H1 (cell line): ENCODE results near the gene ARL3. TPM values are rescaled to one million over a fixed set of nuclear protein-coding genes. Genes with fewer than 3 reads are reported as not detected.

Experiments
- CTCF ChIA-PET: fragments of 300-600 bp; sonication (Branson Sonifier 250); formaldehyde crosslinking; loops from one replicate; lab custom pipeline; 2021; ENCODE audit not compliant: partially characterized antibody; lab: Charles Lee
- POLR2A ChIA-PET: fragments of 300-600 bp; sonication (Branson Sonifier 250); formaldehyde crosslinking; loops from one replicate; lab custom pipeline; 2021; ENCODE audit warnings: inconsistent platforms; ENCODE audit not compliant: partially characterized antibody; lab: Charles Lee
- DNase-seq, 2 experiments: peaks; one replicate each; pipeline versions ENCODE4 v3.0.0 to v3.0.0-alpha.2; 2010 to 2022; ENCODE audit warnings: low spot score in 2 of 2, low read depth in 1 of 2, mixed read lengths in 1 of 2
- FAIRE-seq: peaks from 2 replicates; lab custom pipeline; 2011; peaks lifted over from hg19 to GRCh38; lab: Jason Lieb, UNC
- H2AFZ ChIP-seq: 2 replicates; pipeline ENCODE4 v1.8.1; 2012; ENCODE audit warnings: low read length, inconsistent platforms
- H2AK5ac ChIP-seq: 2 replicates; pipeline ENCODE4 v1.6.1; 2013; ENCODE audit warnings: low read depth, low read length
- H2BK120ac ChIP-seq: replicated peaks from 2 replicates; pipeline ENCODE3; 2013; ENCODE audit warnings: low read depth, low read length, inconsistent platforms
- H2BK12ac ChIP-seq: 2 replicates; pipeline ENCODE4 v1.6.1; 2013; ENCODE audit warnings: low read depth, low read length
- H2BK15ac ChIP-seq: 2 replicates; pipeline ENCODE4 v1.6.1; 2013; ENCODE audit warnings: low read length
- H2BK20ac ChIP-seq: 2 replicates; pipeline ENCODE4 v1.6.1; 2013; ENCODE audit warnings: low read length
- H2BK5ac ChIP-seq: 2 replicates; pipeline ENCODE4 v1.6.1; 2013; ENCODE audit warnings: low read depth, low read length
- H3K14ac ChIP-seq: 2 replicates; pipeline ENCODE4 v1.6.1; 2013; ENCODE audit warnings: inconsistent platforms; ENCODE audit not compliant: insufficient read length
- H3K18ac ChIP-seq: 2 replicates; pipeline ENCODE4 v1.6.1; 2013; ENCODE audit warnings: low read length; ENCODE audit errors: extremely low read depth
- H3K23ac ChIP-seq: 2 replicates; pipeline ENCODE4 v1.6.1; 2013; ENCODE audit warnings: inconsistent platforms; ENCODE audit not compliant: insufficient read length
- H3K23me2 ChIP-seq: 2 replicates; pipeline ENCODE4 v1.6.1; 2013; ENCODE audit warnings: low read depth, low read length
- H3K27ac ChIP-seq: 2 replicates; pipeline ENCODE4 v1.6.1; 2011; ENCODE audit warnings: low read depth, low read length, inconsistent platforms
- H3K27me3 ChIP-seq, 4 experiments: replicated peaks in 1 of 4; 1 replicate in 1 of 4; 2 replicates in 3 of 4; pipeline versions ENCODE4 v1.6.1 to v1.8.1; 2011 to 2013; ENCODE audit warnings: low read length in 3 of 4, mild to moderate bottlenecking in 3 of 4, inconsistent platforms in 2 of 4, mixed read lengths in 2 of 4, moderate library complexity in 1 of 4; ENCODE audit not compliant: control insufficient read depth in 3 of 4, insufficient read depth in 3 of 4; ENCODE audit errors: extremely low read depth in 1 of 4
- H3K36me3 ChIP-seq, 4 experiments: 2 replicates each; pipeline versions ENCODE4 v1.6.1 to v1.8.1; 2011 to 2013; ENCODE audit warnings: mild to moderate bottlenecking in 4 of 4, low read length in 3 of 4, moderate library complexity in 2 of 4, control low read depth in 1 of 4, inconsistent platforms in 1 of 4; ENCODE audit not compliant: insufficient read depth in 4 of 4, control insufficient read depth in 2 of 4
- H3K4ac ChIP-seq: replicated peaks from 2 replicates; pipeline ENCODE3; 2013; ENCODE audit warnings: low read length, low read depth, mixed read lengths, inconsistent platforms; ENCODE audit not compliant: insufficient read length
- H3K4me1 ChIP-seq, 4 experiments: replicated peaks in 1 of 4; 1 replicate in 1 of 4; 2 replicates in 3 of 4; pipeline versions ENCODE4 v1.6.1 to v1.8.1; 2011 to 2013; ENCODE audit warnings: low read length in 3 of 4, inconsistent platforms in 2 of 4, mixed read lengths in 1 of 4; ENCODE audit not compliant: insufficient read depth in 4 of 4, control insufficient read depth in 3 of 4
- H3K4me2 ChIP-seq, 2 experiments: 2 replicates each; pipeline versions ENCODE4 v1.6.1 to v1.8.1; 2011 to 2013; ENCODE audit warnings: low read depth in 2 of 2, low read length in 2 of 2, control low read depth in 1 of 2, inconsistent platforms in 1 of 2, mild to moderate bottlenecking in 1 of 2; ENCODE audit not compliant: insufficient read depth in 1 of 2
- H3K4me3 ChIP-seq, 4 experiments: fragments of 200-600, 300-600 bp in 1 of 4; sonication (generic), shearing (Covaris generic), sonication (Bioruptor Twin) in 1 of 4; 2 replicates each; pipeline versions ENCODE4 v1.5.1 to v1.8.1; 2011 to 2016; ENCODE audit warnings: low read length in 4 of 4, low read depth in 3 of 4, control low read depth in 2 of 4, inconsistent platforms in 2 of 4, mild to moderate bottlenecking in 2 of 4, mixed read lengths in 1 of 4, moderate library complexity in 1 of 4; ENCODE audit not compliant: insufficient read depth in 2 of 4; ENCODE audit errors: extremely low read depth in 1 of 4
- H3K56ac ChIP-seq: replicated peaks from 2 replicates; pipeline ENCODE3; 2013; ENCODE audit warnings: low read depth, mild to moderate bottlenecking, mixed read lengths, low read length, inconsistent platforms; ENCODE audit not compliant: insufficient read length
- H3K79me1 ChIP-seq: 2 replicates; pipeline ENCODE4 v1.6.1; 2013; ENCODE audit warnings: low read depth, low read length, control low read depth
- H3K79me2 ChIP-seq, 2 experiments: 2 replicates each; pipeline versions ENCODE4 v1.6.1 to v1.8.1; 2012 to 2013; ENCODE audit warnings: low read length in 2 of 2, mild to moderate bottlenecking in 2 of 2, inconsistent platforms in 1 of 2; ENCODE audit not compliant: insufficient read depth in 2 of 2, control insufficient read depth in 1 of 2
- H3K9ac ChIP-seq, 4 experiments: replicated peaks in 1 of 4; 1 replicate in 1 of 4; 2 replicates in 3 of 4; pipeline versions ENCODE4 v1.6.1 to v1.8.1; 2011 to 2013; ENCODE audit warnings: low read depth in 3 of 4, low read length in 3 of 4, control low read depth in 2 of 4, mild to moderate bottlenecking in 2 of 4, moderate library complexity in 2 of 4, inconsistent platforms in 1 of 4; ENCODE audit errors: extremely low read depth in 1 of 4
- H3K9me3 ChIP-seq, 2 experiments: 2 replicates each; pipeline versions ENCODE4 v1.6.1 to v1.8.1; 2012 to 2013; ENCODE audit warnings: mild to moderate bottlenecking in 2 of 2, moderate library complexity in 2 of 2, control low read depth in 1 of 2, inconsistent platforms in 1 of 2, low read depth in 1 of 2, low read length in 1 of 2, mixed read lengths in 1 of 2; ENCODE audit not compliant: insufficient read depth in 2 of 2
- H4K20me1 ChIP-seq, 2 experiments: replicated peaks in 1 of 2; 2 replicates each; pipeline versions ENCODE3 to v1.8.1; 2011 to 2013; ENCODE audit warnings: inconsistent platforms in 2 of 2, low read length in 2 of 2, mild to moderate bottlenecking in 1 of 2; ENCODE audit not compliant: insufficient read depth in 2 of 2, control insufficient read depth in 1 of 2
- H4K5ac ChIP-seq: 2 replicates; pipeline ENCODE4 v1.6.1; 2013; ENCODE audit warnings: low read length, low read depth, mixed read lengths, inconsistent platforms; ENCODE audit not compliant: insufficient read length
- H4K8ac ChIP-seq: 2 replicates; pipeline ENCODE4 v1.8.0; 2013; ENCODE audit warnings: mild to moderate bottlenecking, moderate library complexity, low read length, inconsistent platforms; ENCODE audit not compliant: insufficient read depth; ENCODE audit errors: extremely low read depth
- H4K91ac ChIP-seq: replicated peaks from 2 replicates; pipeline ENCODE3; 2013; ENCODE audit warnings: low read length, mixed read lengths, inconsistent platforms; ENCODE audit not compliant: insufficient read length
- POLR2A ChIP-seq, 2 experiments: IDR thresholded peaks; 1 replicate in 1 of 2; 2 replicates in 1 of 2; pipeline ENCODE4 v1.6.1; 2011; ENCODE audit warnings: low read depth in 2 of 2, low read length in 2 of 2, mild to moderate bottlenecking in 2 of 2; ENCODE audit errors: control extremely low read depth in 1 of 2
- WGBS, 2 experiments: shearing (Covaris generic) in 1 of 2; methylation state at CpG; one replicate each; pipeline versions ENCODE4 v1.1.6 to v1.1.7; 2013 to 2015; ENCODE audit warnings: low lambda C conversion rate in 2 of 2, mixed read lengths in 2 of 2, inconsistent platforms in 1 of 2, low coverage in 1 of 2, missing lambda C conversion rate in 1 of 2; ENCODE audit not compliant: insufficient replicate concordance in 2 of 2, insufficient coverage in 1 of 2, insufficient read length in 1 of 2; ENCODE audit errors: extremely low coverage in 1 of 2, missing lambda C conversion rate in 1 of 2; 5-methylcytosine and 5-hydroxymethylcytosine counted together
- polyA plus RNA-seq, 7 experiments: library from polyadenylated mRNA; depleted of rRNA in 3 of 7; stranded (reverse) in 5 of 7; unstranded in 2 of 7; fragments of >200 nt in 5 of 7; fragments of 200-250 nt in 2 of 7; gene quantifications; 1 replicate in 5 of 7; 2 replicates in 1 of 7; 4 replicates in 1 of 7; pipeline versions ENCODE4 v1.2.1 to v1.2.3, GENCODE V29; 2011 to 2013; ENCODE audit warnings: missing spikeins in 2 of 7, mixed read lengths in 2 of 7
- total RNA-seq: library from RNA; stranded (reverse); fragmentation: NEBNext Ultra II Directional; extraction: Animal tissue kit (Norgen Biotek cat#: 25700); gene quantifications from 2 replicates; pipeline ENCODE4 v1.2.1, GENCODE V29; 2021
- TF ChIP-seq, protein P1 (sequence below): IDR thresholded peaks from 2 replicates; pipeline ENCODE4 v1.6.1; 2012; ENCODE audit warnings: inconsistent platforms

Gene ARL3
- total and polyA plus RNA-seq, 2 of the 8 experiments (the other 6 are each of a cell fraction or from before 2014, with no cell fraction given), result 8.8 to 16.2 TPM

- H3K56ac ChIP-seq, result peak overlapping the region; percentile 10
- H3K4me2 ChIP-seq, result peak overlapping the region; percentile 96 to 100
- no peaks in the 10 kb centered on the region; a peak in 1 of 7 replicates for H3K27me3 ChIP-seq
- H3K4ac ChIP-seq, result peak overlapping the region; percentile 54
- H2BK5ac ChIP-seq, result peak overlapping the region; percentile 61; the same call in 1 of the 2 replicates
- H4K8ac ChIP-seq, result no peak overlapping the region
- DNase-seq, result no peak
- H3K18ac ChIP-seq, result no peak overlapping the region; the same call in 1 of the 2 replicates
- no peaks in the 10 kb centered on the region for H3K36me3 ChIP-seq
- no peak overlapping the region for H3K23ac ChIP-seq
- peak overlapping the region; percentile 75 for H4K91ac ChIP-seq
- H3K4me3 ChIP-seq, result peak overlapping the region; percentile 76 to 92 (median 90)
- H3K79me1 ChIP-seq, result peaks cover 4% of the 10 kb centered on the region
- H3K23me2 ChIP-seq, result peaks cover 6% of the 10 kb centered on the region
- WGBS, 2 experiments, result 23% methylated on average over 9 of the region's 9 CpGs; no CpG with 5 or more reads in 1 of the 2 experiments
- FAIRE-seq, result no peak
- no peaks in the 10 kb centered on the region for H3K9me3 ChIP-seq
- H2AK5ac ChIP-seq, result no peak overlapping the region
- H3K4me1 ChIP-seq, result peaks cover 0 to 6% (median 2%) of the 10 kb centered on the region in 4 experiments; a peak in 4 of 7 replicates
- H2BK20ac ChIP-seq, result no peak overlapping the region
- H3K9ac ChIP-seq, result peak overlapping the region; percentile 46 to 76 (median 67)
- 0 out of 3 replicates have a peak, but pooled peaks of 1 of the 2 experiments have one; percentile 16 for TF ChIP-seq POLR2A (IDR thresholded peaks at IDR 0.05; ENCODE audit: control extremely low read depth in 1 of 2, low read depth in 2 of 2, low read length in 2 of 2)
- TF ChIP-seq, protein P1, sequence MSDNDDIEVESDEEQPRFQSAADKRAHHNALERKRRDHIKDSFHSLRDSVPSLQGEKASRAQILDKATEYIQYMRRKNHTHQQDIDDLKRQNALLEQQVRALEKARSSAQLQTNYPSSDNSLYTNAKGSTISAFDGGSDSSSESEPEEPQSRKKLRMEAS, result no peak
- no peak overlapping the region; the same call in 1 of the 2 replicates for H2BK12ac ChIP-seq
- 0 out of 2 replicates have a peak overlapping the region, but pooled peaks have one; percentile 97 for H2BK15ac ChIP-seq
- H3K14ac ChIP-seq, result no peak overlapping the region
- no peak overlapping the region for H3K27ac ChIP-seq
- no peak overlapping the region for H2AFZ ChIP-seq
- ChIA-PET POLR2A (interaction anchor here (0.6 to 2.7 kb wide), 13 partner anchors 9 to 160 kb away, joined by 3 to 15 read pairs (median 4); partner anchors contain the start of genes ARL3, AS3MT and SFXN2), CTCF (interaction anchor here (0.9 to 2.3 kb wide), 6 partner anchors 9 to 322 kb away, joined by 3 to 11 read pairs (median 4); partner anchors contain the start of gene CNNM2)
- no peak overlapping the region for H4K5ac ChIP-seq
- H3K79me2 ChIP-seq, result peaks cover 0 to 28% of the 10 kb centered on the region in 2 experiments; a peak in 2 of 4 replicates
- no peaks in the 10 kb centered on the region for H4K20me1 ChIP-seq
- no peak overlapping the region for H2BK120ac ChIP-seq
Observed at GRCh38 chr10:102744374-102745051, 30.3 kb upstream of the ARL3 start.
